GM18870 (cell line): Measurements from ENCODE around the gene ZNF766.
"Not testable (repeated sequence)": the region's sequence is repeated elsewhere in the genome, so short reads cannot be mapped to it uniquely, and the experiment has no call there.

ENCODE experiments used
- ATAC-seq: cut with Tn5 transposase; IDR thresholded peaks from one replicate; pipeline ENCODE4 v1.9.1; 2021; ENCODE audit warnings: moderate library complexity; ENCODE audit not compliant: unreplicated experiment

ZNF766 gene

GRCh38 chr19:52274191-52274590 is 4.8 kb downstream of the ZNF766 start:
- no peak for ATAC-seq

- ATAC-seq, result no peak
Measured at GRCh38 chr19:52275988-52276387, 6.6 kb downstream of the ZNF766 start.

GRCh38 chr19:52277471-52277870 is 8.1 kb downstream of the ZNF766 start:
- no peak for ATAC-seq

GRCh38 chr19:52286256-52286655 is 16.9 kb downstream of the ZNF766 start:
- no peak for ATAC-seq

GRCh38 chr19:52291781-52292180 is 22.4 kb downstream of the ZNF766 start:
- ATAC-seq, result no peak

- not testable (repeated sequence) for ATAC-seq
Measured at GRCh38 chr19:52292946-52293345, 23.6 kb downstream of the ZNF766 start.

- no peak for ATAC-seq
Measured at GRCh38 chr19:52296400-52296772, 27.0 kb downstream of the ZNF766 start.

GRCh38 chr19:52296773-52297600 is 27.6 kb downstream of the ZNF766 start, which contains the start of gene ZNF480:
Gene ZNF480 (plus strand): TSS chr19:52297169. CDS start chr19:52300413, 3,244 bp downstream.
- ATAC-seq, result no peak

- ATAC-seq, result no peak
Measured at GRCh38 chr19:52297601-52298364, 28.4 kb downstream of the ZNF766 start.

GRCh38 chr19:52307275-52307674 is 37.9 kb downstream of the ZNF766 start:
- ATAC-seq, result no peak

GRCh38 chr19:52322429-52322828 is 53.0 kb downstream of the ZNF766 start:
- ATAC-seq, result no peak

GRCh38 chr19:52331757-52332156 is 62.4 kb downstream of the ZNF766 start:
- no peak for ATAC-seq

GRCh38 chr19:52335768-52336116 is 66.4 kb downstream of the ZNF766 start:
- ATAC-seq, result no peak

- ATAC-seq, result no peak
Measured at GRCh38 chr19:52336117-52336790, 66.9 kb downstream of the ZNF766 start, which contains the start of gene ZNF610. Gene ZNF610 (plus strand): TSS chr19:52336243. CDS start chr19:52349173, 12,930 bp downstream.

GRCh38 chr19:52336791-52337381 is 67.5 kb downstream of the ZNF766 start:
- no peak for ATAC-seq

GRCh38 chr19:52339022-52339421 is 69.6 kb downstream of the ZNF766 start:
- ATAC-seq, result not testable (repeated sequence)

GRCh38 chr19:52343548-52343947 is 74.2 kb downstream of the ZNF766 start:
- no peak for ATAC-seq

GRCh38 chr19:52345162-52345561 is 75.8 kb downstream of the ZNF766 start:
- no peak for ATAC-seq
